SK-MEL-5 (cell line): Measurements from ENCODE around the gene HEATR5A. TPM values are rescaled to one million over a fixed set of nuclear protein-coding genes. Genes with fewer than 3 reads are reported as not detected.
"Not testable (repeated sequence)": the region's sequence is repeated elsewhere in the genome, so short reads cannot be mapped to it uniquely, and the experiment has no call there.

Source experiments
- DNase-seq: peaks from one replicate; pipeline ENCODE4 v3.0.0-alpha.2; 2016; ENCODE audit warnings: low read depth, low spot score
- in situ Hi-C: cut with HindIII; loops from 2 replicates; pipeline ENCODE4 v1.10.0; 2016; ENCODE audit warnings: low sequenced_read_pairs, high pct_unique_total_duplicates, low pct_unique_long_range_greater_than_20kb
- small RNA-seq, 2 experiments: library from RNA; depleted of rRNA; stranded (forward); fragments of <200 nt; gene quantifications; one replicate each; pipeline ENCODE3, GENCODE V24; 2014
- total RNA-seq: library from RNA; depleted of rRNA; stranded (reverse); fragments of >200 nt; shearing (Covaris generic); gene quantifications from 2 replicates; pipeline ENCODE4 v1.2.3, GENCODE V29; 2014; rRNA removed

HEATR5A gene
- total RNA-seq, 1 experiment from 2014 or later: 41.7 TPM

DNA sequence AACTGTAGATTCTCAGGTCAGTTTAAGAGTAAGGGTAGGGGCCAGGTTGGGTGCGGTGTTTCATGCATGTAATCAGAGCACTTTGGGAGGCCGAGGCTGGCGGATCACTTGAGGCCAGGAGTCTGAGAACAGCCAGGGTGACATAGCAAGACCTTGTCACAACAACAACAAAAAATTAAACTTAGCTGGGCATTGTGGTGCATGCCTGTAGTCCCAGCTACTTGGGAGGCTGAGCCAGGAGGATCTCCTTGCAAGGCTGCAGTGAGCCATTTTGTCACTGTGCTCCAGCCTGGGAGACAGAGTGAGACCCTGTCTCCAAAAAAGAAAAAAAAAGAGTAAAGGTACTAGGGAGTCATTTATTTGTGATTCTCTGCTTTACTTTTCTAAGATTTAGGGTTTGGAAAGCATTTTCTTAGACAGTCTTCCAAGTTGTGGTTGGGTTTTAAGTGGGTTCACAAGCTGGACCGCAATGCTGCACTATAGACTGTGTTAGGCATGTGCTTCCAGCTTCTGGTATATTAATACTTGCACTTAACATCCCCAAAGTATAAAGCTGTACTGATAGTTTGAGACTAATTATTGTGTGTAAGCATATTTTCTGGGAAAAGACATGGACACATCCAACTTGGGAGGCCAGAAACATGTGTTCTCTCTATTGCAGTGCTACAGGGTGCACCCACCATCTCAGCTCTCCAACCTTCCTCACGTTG, 163.7 kb downstream of the HEATR5A start:
- no peak for DNase-seq
- in situ Hi-C loops: no loop called here

- in situ Hi-C loops, DNase-seq: not testable (repeated sequence)
These were observed 164.4 kb downstream of the HEATR5A start for GRCh38 chr14:31255918-31256317.

- no peak for DNase-seq
- in situ Hi-C loops: no loop called here
These were observed 165.1 kb downstream of the HEATR5A start for GRCh38 chr14:31255286-31255685.

DNA sequence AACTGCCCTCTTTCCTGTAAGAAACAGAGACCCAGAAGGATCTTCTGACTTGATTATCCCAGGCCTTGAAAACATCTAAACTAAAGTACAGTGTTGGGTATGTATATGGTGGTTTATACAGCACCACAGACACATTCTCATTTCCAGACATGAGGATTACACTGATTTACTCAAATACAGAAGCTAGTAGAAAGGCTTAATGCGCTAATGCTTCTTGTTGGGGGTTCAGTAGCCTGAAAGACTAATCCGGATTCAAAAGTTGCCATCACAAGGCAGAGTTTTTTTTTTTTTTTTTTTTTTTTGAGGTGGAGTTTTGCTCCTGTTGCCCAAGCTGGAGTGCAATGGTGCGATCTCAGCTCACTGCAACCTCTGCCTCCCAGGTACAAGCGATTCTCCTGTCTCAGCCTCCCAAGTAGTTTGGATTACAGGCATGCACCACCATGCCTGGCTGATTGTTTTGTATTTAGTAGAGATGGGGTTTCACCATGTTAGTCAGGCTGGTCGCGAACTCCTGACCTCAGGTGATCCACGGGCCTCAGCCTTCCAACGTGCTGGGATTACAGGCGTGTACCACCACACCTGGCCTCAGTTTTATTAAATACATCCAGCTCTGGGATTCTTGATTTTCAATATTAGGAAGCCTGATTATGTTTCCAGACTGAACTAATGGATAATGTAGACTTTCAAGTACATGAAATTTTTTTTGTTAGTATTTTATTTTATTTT, 166.4 kb downstream of the HEATR5A start:
- no peak for DNase-seq
- in situ Hi-C loops: no loop called here

DNA sequence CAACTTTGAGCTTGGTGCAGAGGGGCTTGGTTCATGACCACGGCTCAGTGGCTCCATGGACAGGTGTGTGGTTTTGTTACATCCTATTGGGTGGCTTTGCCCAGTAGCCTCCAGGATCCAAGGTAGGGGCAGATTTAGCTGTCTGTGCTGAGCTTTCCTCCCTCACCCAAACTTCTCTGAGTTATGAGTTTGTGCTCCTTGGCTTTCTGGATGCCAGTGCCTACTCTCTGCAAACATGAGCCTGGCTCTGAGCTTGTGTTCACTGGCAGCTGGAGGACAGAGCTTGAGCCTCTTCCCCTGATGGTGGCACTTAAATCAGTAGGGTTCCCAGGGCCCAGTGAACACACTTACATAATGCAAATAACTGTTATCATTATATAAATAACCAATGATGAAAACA, 167.5 kb downstream of the HEATR5A start:
- in situ Hi-C loops: no loop called here

GRCh38 chr14:31251028-31251958, 169.1 kb downstream of the HEATR5A start:
- DNase-seq: no peak
- in situ Hi-C loops: no loop called here

More for the DNA sequence above, 167.5 kb downstream of the HEATR5A start:
- no peak for DNase-seq

GRCh38 chr14:31244626-31245025, 175.7 kb downstream of the HEATR5A start:
- DNase-seq: no peak
- in situ Hi-C loops: no loop called here

GRCh38 chr14:31243860-31244259, 176.5 kb downstream of the HEATR5A start:
- DNase-seq: no peak

GRCh38 chr14:31242161-31242940, 178.0 kb downstream of the HEATR5A start:
- in situ Hi-C loops, DNase-seq: not testable (repeated sequence)

More at GRCh38 chr14:31243860-31244259, 176.5 kb downstream of the HEATR5A start:
- in situ Hi-C loops: no loop called here

Small RNAs within 50 kb of the gene (small RNA-seq; reads per million reads assigned to genes)
- gene RF00019: 0 reads per million in 2 experiments

Other genes starting within 250 kb of the HEATR5A start
- gene HECTD1, start 212.8 kb downstream of the HEATR5A start, total RNA-seq: 131 and 141 TPM in 2 replicates
- gene DTD2, start 37.0 kb upstream of the HEATR5A start, total RNA-seq: 45.5 and 51.5 TPM in 2 replicates
- not detected in 2 replicates for gene GPR33, start 67.5 kb upstream of the HEATR5A start, total RNA-seq
- 20.0 and 20.1 TPM in 2 replicates for gene NUBPL, start 140.9 kb upstream of the HEATR5A start, total RNA-seq